H9 (cell line): Measurements from ENCODE around the gene MAML3. TPM values are rescaled to one million over a fixed set of nuclear protein-coding genes. Genes with fewer than 3 reads are reported as not detected.

Source experiments
- DNase-seq: peaks from one replicate; pipeline ENCODE4 v3.0.0-alpha.2; 2017
- H2AFZ ChIP-seq: one replicate; pipeline ENCODE4 v1.6.1; 2013; ENCODE audit warnings: mild to moderate bottlenecking, low read length, control low read depth, moderate library complexity
- H2AK5ac ChIP-seq: 2 replicates; pipeline ENCODE4 v1.6.1; 2013; ENCODE audit warnings: low read length, control low read depth, mixed read lengths; ENCODE audit not compliant: insufficient read length
- H2BK120ac ChIP-seq: one replicate; pipeline ENCODE4 v1.6.1; 2013; ENCODE audit warnings: low read depth, mild to moderate bottlenecking, low read length, control low read depth, inconsistent platforms; ENCODE audit not compliant: poor library complexity, severe bottlenecking
- H2BK12ac ChIP-seq: 2 replicates; pipeline ENCODE4 v1.6.1; 2013; ENCODE audit warnings: low read length, control low read depth, mixed read lengths, low read depth; ENCODE audit not compliant: insufficient read length
- H2BK15ac ChIP-seq: 2 replicates; pipeline ENCODE4 v1.6.1; 2013; ENCODE audit warnings: low read depth, low read length, control low read depth
- H2BK20ac ChIP-seq: one replicate; pipeline ENCODE4 v1.6.1; 2013; ENCODE audit warnings: low read depth, mild to moderate bottlenecking, low read length, control low read depth, inconsistent platforms; ENCODE audit not compliant: poor library complexity, severe bottlenecking
- H2BK5ac ChIP-seq: 2 replicates; pipeline ENCODE4 v1.6.1; 2013; ENCODE audit warnings: low read length, control low read depth, mixed read lengths; ENCODE audit not compliant: insufficient read length
- H3K14ac ChIP-seq: 2 replicates; pipeline ENCODE4 v1.6.1; 2013; ENCODE audit warnings: low read length, control low read depth; ENCODE audit not compliant: insufficient read depth
- H3K18ac ChIP-seq: 2 replicates; pipeline ENCODE4 v1.6.1; 2013; ENCODE audit warnings: low read depth, mild to moderate bottlenecking, mixed read lengths, low read length, control low read depth; ENCODE audit not compliant: insufficient read length
- H3K23ac ChIP-seq: 2 replicates; pipeline ENCODE4 v1.6.1; 2013; ENCODE audit warnings: low read length, control low read depth, mixed read lengths, low read depth; ENCODE audit not compliant: insufficient read length
- H3K23me2 ChIP-seq: 2 replicates; pipeline ENCODE4 v1.6.1; 2013; ENCODE audit warnings: low read depth, mild to moderate bottlenecking, mixed read lengths, low read length, control low read depth; ENCODE audit not compliant: insufficient read length, poor library complexity, severe bottlenecking
- H3K27ac ChIP-seq: 2 replicates; pipeline ENCODE4 v1.5.1; 2013; ENCODE audit warnings: low read length, control low read depth, mixed read lengths, low read depth; ENCODE audit not compliant: insufficient read length
- H3K27me3 ChIP-seq: 2 replicates; pipeline ENCODE4 v1.6.1; 2013; ENCODE audit warnings: low read length, control low read depth, inconsistent platforms; ENCODE audit not compliant: insufficient read depth
- H3K4ac ChIP-seq: 2 replicates; pipeline ENCODE4 v1.6.1; 2013; ENCODE audit warnings: low read depth, mild to moderate bottlenecking, control low read depth, inconsistent platforms, low read length, moderate library complexity
- H3K4me1 ChIP-seq: 2 replicates; pipeline ENCODE4 v1.6.1; 2013; ENCODE audit warnings: low read length, control low read depth, inconsistent platforms; ENCODE audit not compliant: insufficient read depth
- H3K4me2 ChIP-seq: 2 replicates; pipeline ENCODE4 v1.6.1; 2013; ENCODE audit warnings: low read length, control low read depth, mixed read lengths; ENCODE audit not compliant: insufficient read length, insufficient read depth
- H3K56ac ChIP-seq: 2 replicates; pipeline ENCODE4 v1.6.1; 2013; ENCODE audit warnings: low read depth, mild to moderate bottlenecking, mixed read lengths, low read length, control low read depth; ENCODE audit not compliant: insufficient read length
- H3K79me1 ChIP-seq: 2 replicates; pipeline ENCODE4 v1.6.1; 2013; ENCODE audit warnings: low read depth, mild to moderate bottlenecking, moderate library complexity, low read length, control low read depth, inconsistent platforms; ENCODE audit not compliant: insufficient read depth, poor library complexity, severe bottlenecking
- H3K79me2 ChIP-seq: 2 replicates; pipeline ENCODE4 v1.6.1; 2013; ENCODE audit warnings: low read length, control low read depth, inconsistent platforms; ENCODE audit not compliant: insufficient read depth
- H3K9ac ChIP-seq: 2 replicates; pipeline ENCODE4 v1.6.1; 2013; ENCODE audit warnings: low read length, control low read depth, mixed read lengths; ENCODE audit not compliant: insufficient read length; ENCODE audit errors: extremely low read depth
- H3K9me3 ChIP-seq: one replicate; pipeline ENCODE4 v1.6.1; 2013; ENCODE audit warnings: low read depth, low read length, inconsistent platforms; ENCODE audit not compliant: control insufficient read depth
- H3T11ph ChIP-seq: one replicate; pipeline ENCODE4 v1.6.1; 2013; ENCODE audit warnings: mild to moderate bottlenecking, low read length, control low read depth, inconsistent platforms
- H4K20me1 ChIP-seq: one replicate; pipeline ENCODE4 v1.6.1; 2013; ENCODE audit not compliant: control insufficient read depth, insufficient read length, insufficient read depth
- H4K5ac ChIP-seq: 2 replicates; pipeline ENCODE4 v1.6.1; 2013; ENCODE audit warnings: low read depth, mild to moderate bottlenecking, mixed read lengths, low read length, control low read depth; ENCODE audit not compliant: insufficient read length
- H4K8ac ChIP-seq: replicated peaks from 2 replicates; pipeline ENCODE4 v1.6.1; 2013; ENCODE audit warnings: low read length, control low read depth, mixed read lengths, low read depth; ENCODE audit not compliant: insufficient read length
- H4K91ac ChIP-seq: 2 replicates; pipeline ENCODE4 v1.6.1; 2013; ENCODE audit warnings: low read depth, mild to moderate bottlenecking, moderate library complexity, mixed read lengths, low read length, control low read depth; ENCODE audit not compliant: insufficient read length
- H3K27ac Mint-ChIP-seq, 3 experiments: 2 replicates in 2 of 3; 3 replicates in 1 of 3; pipeline ENCODE4 v1.8.0; 2020 to 2021; ENCODE audit warnings: mixed read lengths in 3 of 3, mild to moderate bottlenecking in 1 of 3, moderate library complexity in 1 of 3
- H3K27me3 Mint-ChIP-seq: 2 replicates; pipeline ENCODE4 v1.8.0; 2021; ENCODE audit warnings: low read depth, mild to moderate bottlenecking, moderate library complexity, mixed read lengths
- H3K36me3 Mint-ChIP-seq, 3 experiments: 2 replicates in 2 of 3; 3 replicates in 1 of 3; pipeline ENCODE4 v1.8.0; 2020 to 2021; ENCODE audit warnings: low read depth in 3 of 3, mixed read lengths in 3 of 3; ENCODE audit not compliant: insufficient read depth in 1 of 3
- H3K4me1 Mint-ChIP-seq, 2 experiments: 2 replicates each; pipeline ENCODE4 v1.8.0; 2020; ENCODE audit warnings: mixed read lengths in 2 of 2
- H3K4me3 Mint-ChIP-seq, 2 experiments: 2 replicates in 1 of 2; 3 replicates in 1 of 2; pipeline ENCODE4 v1.8.0; 2020 to 2021; ENCODE audit warnings: mild to moderate bottlenecking in 2 of 2, mixed read lengths in 2 of 2, moderate library complexity in 1 of 2
- H3K9me3 Mint-ChIP-seq, 2 experiments: 2 replicates in 1 of 2; 3 replicates in 1 of 2; pipeline ENCODE4 v1.8.0; 2020; ENCODE audit warnings: mild to moderate bottlenecking in 2 of 2, mixed read lengths in 2 of 2, moderate library complexity in 1 of 2
- WGBS: extraction: QIAGEN DNeasy Blood & Tissue Kit; methylation state at CpG from one replicate; pipeline ENCODE4 v1.1.7; 2013; ENCODE audit warnings: missing lambda C conversion rate, low lambda C conversion rate, mixed read lengths; ENCODE audit not compliant: insufficient read length; ENCODE audit errors: extremely low coverage; 5-methylcytosine and 5-hydroxymethylcytosine counted together
- total RNA-seq: library from RNA; stranded (reverse); gene quantifications from 2 replicates; pipeline ENCODE4 v1.2.1, GENCODE V29; 2021
- TF ChIP-seq, protein P1 (sequence below): fragments of 200-600 bp; sonication (generic); conservative IDR thresholded peaks from 3 replicates; pipeline ENCODE4 v1.8.0; 2021; ENCODE audit warnings: antibody characterized with exemption, mild to moderate bottlenecking

Gene MAML3
- total RNA-seq, 1 experiment from 2014 or later, result 3.9 TPM

DNA sequence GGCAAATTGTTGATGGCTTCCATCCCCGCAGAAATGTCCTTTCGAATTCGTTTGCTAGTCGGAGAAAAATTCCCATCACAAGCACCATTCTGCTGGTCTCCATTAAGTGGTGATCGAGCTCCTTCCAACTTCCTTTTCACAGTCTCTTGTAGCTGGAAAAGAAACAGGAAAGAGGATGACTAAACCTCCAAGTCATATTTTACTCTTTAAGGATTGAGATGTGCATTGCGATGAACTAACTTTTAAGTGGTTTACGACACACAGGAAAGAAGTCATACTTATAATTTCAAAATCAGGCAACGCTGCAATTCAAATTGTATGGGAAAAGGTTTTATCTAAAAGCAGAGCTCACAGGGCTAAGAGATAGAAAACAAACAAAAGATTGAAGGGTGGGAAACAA is 263.2 kb downstream of the MAML3 start:
- H3K9me3 ChIP-seq, result no peaks in the 10 kb centered on the region
- H2AK5ac ChIP-seq, result no peak overlapping the region
- no peak overlapping the region for H3K23ac ChIP-seq
- H2BK120ac ChIP-seq, result no peak overlapping the region
- H2AFZ ChIP-seq, result no peak overlapping the region
- TF ChIP-seq, protein P1, sequence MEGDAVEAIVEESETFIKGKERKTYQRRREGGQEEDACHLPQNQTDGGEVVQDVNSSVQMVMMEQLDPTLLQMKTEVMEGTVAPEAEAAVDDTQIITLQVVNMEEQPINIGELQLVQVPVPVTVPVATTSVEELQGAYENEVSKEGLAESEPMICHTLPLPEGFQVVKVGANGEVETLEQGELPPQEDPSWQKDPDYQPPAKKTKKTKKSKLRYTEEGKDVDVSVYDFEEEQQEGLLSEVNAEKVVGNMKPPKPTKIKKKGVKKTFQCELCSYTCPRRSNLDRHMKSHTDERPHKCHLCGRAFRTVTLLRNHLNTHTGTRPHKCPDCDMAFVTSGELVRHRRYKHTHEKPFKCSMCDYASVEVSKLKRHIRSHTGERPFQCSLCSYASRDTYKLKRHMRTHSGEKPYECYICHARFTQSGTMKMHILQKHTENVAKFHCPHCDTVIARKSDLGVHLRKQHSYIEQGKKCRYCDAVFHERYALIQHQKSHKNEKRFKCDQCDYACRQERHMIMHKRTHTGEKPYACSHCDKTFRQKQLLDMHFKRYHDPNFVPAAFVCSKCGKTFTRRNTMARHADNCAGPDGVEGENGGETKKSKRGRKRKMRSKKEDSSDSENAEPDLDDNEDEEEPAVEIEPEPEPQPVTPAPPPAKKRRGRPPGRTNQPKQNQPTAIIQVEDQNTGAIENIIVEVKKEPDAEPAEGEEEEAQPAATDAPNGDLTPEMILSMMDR, result no peak
- Mint-ChIP-seq H3K27me3 (no peaks in the 10 kb centered on the region; the same call in 1 of the 2 replicates), H3K9me3 (no peaks in the 10 kb centered on the region), H3K27ac (no peak overlapping the region; a peak in 1 of 7 replicates), H3K4me1 (peaks cover 16 to 18% of the 10 kb centered on the region in 2 experiments), H3K4me3 (no peak overlapping the region; a peak in 1 of 5 replicates), H3K36me3 (no peaks in the 10 kb centered on the region)
- no peak for DNase-seq
- H3K14ac ChIP-seq, result no peak overlapping the region
- H3K4me2 ChIP-seq, result no peak overlapping the region
- no CpG with 5 or more reads among the region's 8 CpGs for WGBS
- no peaks in the 10 kb centered on the region for H3K79me2 ChIP-seq
- no peak overlapping the region for H2BK12ac ChIP-seq
- H2BK5ac ChIP-seq, result no peak overlapping the region
- H3K4me1 ChIP-seq, result no peaks in the 10 kb centered on the region; the same call in 1 of the 2 replicates
- no peak overlapping the region for H2BK15ac ChIP-seq
- no peak overlapping the region for H3K4ac ChIP-seq
- H3T11ph ChIP-seq, result no peak overlapping the region
- H4K8ac ChIP-seq, result no peak overlapping the region
- H3K27me3 ChIP-seq, result no peaks in the 10 kb centered on the region
- H4K5ac ChIP-seq, result no peak overlapping the region
- H3K27ac ChIP-seq, result no peak overlapping the region
- H4K20me1 ChIP-seq, result no peaks in the 10 kb centered on the region
- H3K56ac ChIP-seq, result no peak overlapping the region
- no peak overlapping the region for H2BK20ac ChIP-seq
- H3K79me1 ChIP-seq, result no peaks in the 10 kb centered on the region
- no peak overlapping the region for H4K91ac ChIP-seq
- H3K9ac ChIP-seq, result no peak overlapping the region
- H3K23me2 ChIP-seq, result no peaks in the 10 kb centered on the region
- no peak overlapping the region for H3K18ac ChIP-seq
